Neutrophil (primary cell): ENCODE results near the gene SUGCT.

Experiments used
- H3K27ac ChIP-seq: fragments of 200-600 bp; sonication (generic); 2 replicates; pipeline ENCODE4 v1.5.1; 2016; ENCODE audit warnings: mild to moderate bottlenecking, moderate library complexity
- H3K27me3 ChIP-seq: fragments of 200-600 bp; sonication (generic); 2 replicates; pipeline ENCODE4 v1.6.0; 2016; ENCODE audit warnings: mild to moderate bottlenecking
- H3K36me3 ChIP-seq: fragments of 200-600 bp; sonication (generic); 2 replicates; pipeline ENCODE4 v1.5.1; 2017
- H3K4me1 ChIP-seq, 2 experiments: fragments of 200-600 bp in 1 of 2; sonication (generic) in 1 of 2; 1 replicate in 1 of 2; 2 replicates in 1 of 2; pipeline versions ENCODE4 v1.5.1 to v1.6.1; 2013 to 2016; ENCODE audit warnings: low read depth in 1 of 2, low read length in 1 of 2, mild to moderate bottlenecking in 1 of 2, moderate library complexity in 1 of 2; ENCODE audit not compliant: control insufficient read depth in 1 of 2, insufficient read depth in 1 of 2
- H3K4me3 ChIP-seq, 2 experiments: fragments of 200-600 bp in 1 of 2; sonication (generic) in 1 of 2; 1 replicate in 1 of 2; 2 replicates in 1 of 2; pipeline ENCODE4 v1.5.1; 2013 to 2016; ENCODE audit warnings: low read depth in 1 of 2, low read length in 1 of 2, mild to moderate bottlenecking in 1 of 2, moderate library complexity in 1 of 2
- H3K9me3 ChIP-seq: fragments of 200-600 bp; sonication (generic); 2 replicates; pipeline ENCODE4 v1.5.1; 2016
- TF ChIP-seq, protein P1 (sequence below): fragments of 200-600 bp; sonication (generic); IDR thresholded peaks from 2 replicates; pipeline ENCODE4 v1.5.1; 2016; ENCODE audit warnings: antibody characterized with exemption

The SUGCT gene

DNA sequence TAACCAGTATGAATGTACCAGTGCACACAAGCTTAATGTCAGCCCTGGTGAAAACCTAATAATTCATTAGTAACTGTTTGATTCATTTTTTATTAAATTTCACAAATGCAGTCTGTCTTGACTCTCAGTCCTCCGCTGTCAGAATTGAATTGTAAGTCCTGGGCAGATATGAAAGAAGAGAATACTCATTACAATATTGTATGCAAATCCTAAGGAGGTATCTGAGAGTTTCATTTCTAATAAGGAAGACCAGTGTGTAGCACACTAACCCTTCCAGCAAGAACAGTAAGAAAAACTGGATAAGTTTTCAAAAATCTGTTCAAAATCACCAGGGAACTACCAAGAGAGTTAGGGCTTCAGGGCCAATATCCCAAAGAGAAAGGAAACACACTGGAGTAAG lies 652.1 kb downstream of the SUGCT start:
- H3K4me3 ChIP-seq = no peak overlapping the region

DNA sequence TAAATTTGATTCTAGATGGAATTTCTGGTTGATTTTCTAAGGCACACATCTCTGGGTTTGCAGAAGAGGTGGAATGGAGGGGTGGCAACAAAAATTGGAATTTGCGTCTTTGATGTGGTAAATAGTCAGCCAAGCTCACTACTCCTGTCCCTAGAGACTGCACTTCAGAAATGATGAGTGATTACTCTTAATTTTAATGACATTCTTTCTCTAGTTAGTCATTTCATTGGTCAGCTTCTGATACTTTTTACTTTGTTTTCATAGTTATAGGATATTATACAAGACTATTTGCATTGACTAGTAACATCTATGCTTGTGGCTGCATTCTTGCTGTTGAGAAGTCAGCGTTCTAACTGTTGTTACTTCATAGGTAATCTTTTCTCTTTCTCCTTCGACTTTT lies 658.3 kb downstream of the SUGCT start:
- Histone ChIP-seq H3K27me3 (no peaks in the 10 kb centered on the region), H3K4me3 (no peak overlapping the region), H3K27ac (no peak overlapping the region), H3K4me1 (no peaks in the 10 kb centered on the region), H3K36me3 (no peaks in the 10 kb centered on the region), H3K9me3 (no peaks in the 10 kb centered on the region)
- TF ChIP-seq, protein P1, sequence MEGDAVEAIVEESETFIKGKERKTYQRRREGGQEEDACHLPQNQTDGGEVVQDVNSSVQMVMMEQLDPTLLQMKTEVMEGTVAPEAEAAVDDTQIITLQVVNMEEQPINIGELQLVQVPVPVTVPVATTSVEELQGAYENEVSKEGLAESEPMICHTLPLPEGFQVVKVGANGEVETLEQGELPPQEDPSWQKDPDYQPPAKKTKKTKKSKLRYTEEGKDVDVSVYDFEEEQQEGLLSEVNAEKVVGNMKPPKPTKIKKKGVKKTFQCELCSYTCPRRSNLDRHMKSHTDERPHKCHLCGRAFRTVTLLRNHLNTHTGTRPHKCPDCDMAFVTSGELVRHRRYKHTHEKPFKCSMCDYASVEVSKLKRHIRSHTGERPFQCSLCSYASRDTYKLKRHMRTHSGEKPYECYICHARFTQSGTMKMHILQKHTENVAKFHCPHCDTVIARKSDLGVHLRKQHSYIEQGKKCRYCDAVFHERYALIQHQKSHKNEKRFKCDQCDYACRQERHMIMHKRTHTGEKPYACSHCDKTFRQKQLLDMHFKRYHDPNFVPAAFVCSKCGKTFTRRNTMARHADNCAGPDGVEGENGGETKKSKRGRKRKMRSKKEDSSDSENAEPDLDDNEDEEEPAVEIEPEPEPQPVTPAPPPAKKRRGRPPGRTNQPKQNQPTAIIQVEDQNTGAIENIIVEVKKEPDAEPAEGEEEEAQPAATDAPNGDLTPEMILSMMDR = no peak

More for the DNA sequence above, 652.1 kb downstream of the SUGCT start:
- no peaks in the 10 kb centered on the region for H3K9me3 ChIP-seq
- no peaks in the 10 kb centered on the region for H3K4me1 ChIP-seq
- H3K27me3 ChIP-seq = no peaks in the 10 kb centered on the region
- H3K27ac ChIP-seq = no peak overlapping the region
- H3K36me3 ChIP-seq = no peaks in the 10 kb centered on the region
- TF ChIP-seq, protein P1 = no peak

DNA sequence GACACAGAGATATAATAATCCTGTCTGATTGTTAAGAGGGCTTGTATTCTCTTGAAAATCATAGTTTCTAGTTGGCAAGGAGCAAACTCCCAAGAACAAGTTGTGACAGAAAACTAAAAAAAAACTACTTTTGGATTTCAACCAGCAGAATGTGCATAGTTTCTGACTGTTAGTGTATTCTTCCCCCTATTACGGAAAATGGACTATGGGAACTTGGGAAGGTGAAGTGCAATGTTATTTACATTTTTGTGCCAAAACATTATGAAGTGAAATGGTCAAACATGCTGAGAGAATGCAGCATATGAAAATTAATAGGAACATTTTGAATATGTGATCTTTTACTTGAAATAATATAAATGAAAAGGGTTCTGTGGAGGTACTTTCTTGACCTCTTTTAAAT lies 660.8 kb downstream of the SUGCT start:
- H3K4me1 ChIP-seq = no peaks in the 10 kb centered on the region
- H3K4me3 ChIP-seq = no peak overlapping the region
- no peak overlapping the region for H3K27ac ChIP-seq
- H3K27me3 ChIP-seq = no peaks in the 10 kb centered on the region
- no peaks in the 10 kb centered on the region for H3K36me3 ChIP-seq
- H3K9me3 ChIP-seq = no peaks in the 10 kb centered on the region
- TF ChIP-seq, protein P1 = no peak

DNA sequence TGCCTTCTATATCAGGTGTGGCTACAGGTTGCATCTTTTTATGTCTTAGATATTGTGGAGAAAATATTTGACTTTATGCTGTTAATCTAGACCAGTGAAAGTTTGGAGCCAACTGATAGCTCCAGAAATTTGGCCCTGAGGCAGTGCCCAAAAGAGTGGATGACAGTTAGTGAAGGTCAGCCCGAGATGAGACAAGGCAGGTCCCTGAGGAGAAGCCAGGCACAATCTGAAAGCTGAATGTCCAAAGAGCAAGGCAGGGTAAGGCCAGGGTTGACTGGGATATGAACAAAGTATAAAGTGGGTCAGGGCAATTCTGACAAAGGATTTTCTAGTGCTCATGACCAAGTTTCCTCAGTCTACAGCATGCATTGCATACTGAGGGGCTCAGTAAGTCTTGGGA lies 661.9 kb downstream of the SUGCT start:
- Histone ChIP-seq H3K27me3 (no peaks in the 10 kb centered on the region), H3K4me1 (no peaks in the 10 kb centered on the region), H3K9me3 (no peaks in the 10 kb centered on the region), H3K27ac (no peak overlapping the region), H3K4me3 (no peak overlapping the region), H3K36me3 (no peaks in the 10 kb centered on the region)
- TF ChIP-seq, protein P1 = no peak

DNA sequence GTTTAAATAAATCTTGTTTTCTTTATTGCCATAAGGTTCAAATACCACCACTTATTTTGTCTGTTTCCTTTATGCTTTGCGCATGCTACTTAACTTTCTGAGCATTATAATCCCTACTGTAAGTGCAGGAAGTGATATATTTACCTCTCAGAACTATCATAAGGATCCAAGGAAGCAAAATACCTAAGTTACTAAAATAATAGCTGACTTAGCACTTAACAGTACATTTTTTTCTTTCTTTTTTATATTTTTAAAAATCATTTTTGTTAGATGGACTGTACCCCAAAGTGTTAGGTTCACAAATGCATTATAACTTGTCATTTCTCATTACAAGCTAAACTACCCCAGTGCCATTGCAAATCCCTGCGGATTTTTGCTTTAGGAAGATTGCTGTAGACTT lies 663.8 kb downstream of the SUGCT start:
- Histone ChIP-seq H3K9me3 (no peaks in the 10 kb centered on the region), H3K27me3 (no peaks in the 10 kb centered on the region), H3K4me1 (no peaks in the 10 kb centered on the region)

More for the DNA sequence above, 663.8 kb downstream of the SUGCT start:
- TF ChIP-seq, protein P1 = no peak
- Histone ChIP-seq H3K4me3 (no peak overlapping the region), H3K27ac (no peak overlapping the region), H3K36me3 (no peaks in the 10 kb centered on the region)
